GM21529 (cell line): ENCODE data around the gene ERC2.

Experiments
- ATAC-seq: cut with Tn5 transposase; IDR thresholded peaks from one replicate; pipeline ENCODE4 v1.9.1; 2021; ENCODE audit not compliant: unreplicated experiment

The ERC2 gene

GRCh38 chr3:56428667-56429066 is 39.6 kb downstream of the ERC2 start:
- ATAC-seq, result no peak

- ATAC-seq, result no peak
These were observed 43.4 kb downstream of the ERC2 start for GRCh38 chr3:56424885-56425284.

GRCh38 chr3:56424336-56424735 is 43.9 kb downstream of the ERC2 start:
- no peak for ATAC-seq

GRCh38 chr3:56423661-56424099 is 44.6 kb downstream of the ERC2 start:
- ATAC-seq, result no peak

GRCh38 chr3:56422316-56422715 is 46.0 kb downstream of the ERC2 start:
- ATAC-seq, result no peak

- no peak for ATAC-seq
These were observed 47.1 kb downstream of the ERC2 start for GRCh38 chr3:56421205-56421604.

- ATAC-seq, result no peak
These were observed 52.6 kb downstream of the ERC2 start for GRCh38 chr3:56415652-56416051.

- ATAC-seq, result no peak
These were observed 54.4 kb downstream of the ERC2 start for GRCh38 chr3:56413911-56414310.

GRCh38 chr3:56411166-56411565 is 57.1 kb downstream of the ERC2 start:
- no peak for ATAC-seq

- ATAC-seq, result no peak
These were observed 57.7 kb downstream of the ERC2 start for GRCh38 chr3:56410576-56410975.

GRCh38 chr3:56409790-56410189 is 58.5 kb downstream of the ERC2 start:
- ATAC-seq, result no peak

GRCh38 chr3:56408761-56409196 is 59.5 kb downstream of the ERC2 start:
- ATAC-seq, result no peak

GRCh38 chr3:56406826-56407515 is 61.3 kb downstream of the ERC2 start:
- no peak for ATAC-seq

GRCh38 chr3:56404884-56405283 is 63.4 kb downstream of the ERC2 start:
- ATAC-seq, result no peak

GRCh38 chr3:56398659-56399058 is 69.6 kb downstream of the ERC2 start:
- ATAC-seq, result no peak

GRCh38 chr3:56397798-56398197 is 70.5 kb downstream of the ERC2 start:
- ATAC-seq, result no peak

- no peak for ATAC-seq
These were observed 79.0 kb downstream of the ERC2 start for GRCh38 chr3:56389183-56389830.

- ATAC-seq, result no peak
These were observed 85.2 kb downstream of the ERC2 start for GRCh38 chr3:56383092-56383491.

- ATAC-seq, result no peak
These were observed 88.5 kb downstream of the ERC2 start for GRCh38 chr3:56379723-56380287.

- no peak for ATAC-seq
These were observed 92.6 kb downstream of the ERC2 start for GRCh38 chr3:56375654-56376053.

- ATAC-seq, result no peak
These were observed 94.9 kb downstream of the ERC2 start for GRCh38 chr3:56373386-56373785.

- no peak for ATAC-seq
These were observed 97.1 kb downstream of the ERC2 start for GRCh38 chr3:56370991-56371775.
